Common myeloid progenitor, CD34-positive (primary cell): ENCODE measurements around the gene PTPRN2.

Experiments
- CTCF ChIA-PET: fragments of 350-600 bp; sonication (Branson Sonifier 250); formaldehyde crosslinking; loops from one replicate; lab custom pipeline; 2021; ENCODE audit warnings: antibody characterized with exemption; lab: Charles Lee
- POLR2A ChIA-PET: fragments of 350-600 bp; sonication (Branson Sonifier 250); formaldehyde crosslinking; loops from one replicate; lab custom pipeline; 2021; ENCODE audit warnings: antibody characterized with exemption; lab: Charles Lee
- DNase-seq, 3 donors: peaks; one replicate each; pipeline versions ENCODE4 v3.0.0 to v3.0.0-alpha.2; 2013
- H3K27ac ChIP-seq, 2 experiments: 1 replicate in 1 of 2; 2 replicates in 1 of 2; pipeline ENCODE4 v1.7.0; 2013; ENCODE audit warnings: inconsistent platforms in 2 of 2, low read length in 2 of 2, mild to moderate bottlenecking in 2 of 2, low read depth in 1 of 2, moderate library complexity in 1 of 2; ENCODE audit not compliant: severe bottlenecking in 2 of 2, insufficient read depth in 1 of 2, poor library complexity in 1 of 2
- H3K27me3 ChIP-seq, 5 experiments: replicated peaks in 2 of 5; 1 replicate in 3 of 5; 2 replicates in 2 of 5; pipeline versions ENCODE4 v1.6.1 to v1.7.0; 2013; ENCODE audit warnings: low read length in 4 of 5, mild to moderate bottlenecking in 2 of 5, moderate library complexity in 2 of 5, inconsistent platforms in 1 of 5; ENCODE audit not compliant: insufficient read depth in 5 of 5, control insufficient read depth in 4 of 5
- H3K36me3 ChIP-seq, 4 experiments: 1 replicate in 2 of 4; 2 replicates in 2 of 4; pipeline versions ENCODE4 v1.6.1 to v1.7.0; 2013; ENCODE audit warnings: low read length in 3 of 4, control low read depth in 1 of 4, mild to moderate bottlenecking in 1 of 4; ENCODE audit not compliant: control insufficient read depth in 4 of 4, insufficient read depth in 4 of 4
- H3K4me1 ChIP-seq, 4 experiments: 1 replicate in 3 of 4; 2 replicates in 1 of 4; pipeline versions ENCODE4 v1.6.1 to v1.7.1; 2013; ENCODE audit warnings: low read length in 3 of 4, mild to moderate bottlenecking in 3 of 4, control low read depth in 1 of 4, inconsistent platforms in 1 of 4, moderate library complexity in 1 of 4; ENCODE audit not compliant: control insufficient read depth in 4 of 4, insufficient read depth in 4 of 4; ENCODE audit errors: control extremely low read depth in 1 of 4
- H3K4me3 ChIP-seq, 7 experiments: 1 replicate in 4 of 7; 2 replicates in 3 of 7; pipeline versions ENCODE4 v1.5.1 to v1.7.0; 2013; ENCODE audit warnings: mild to moderate bottlenecking in 7 of 7, low read length in 6 of 7, moderate library complexity in 6 of 7, inconsistent platforms in 2 of 7, low read depth in 2 of 7, control low read depth in 1 of 7; ENCODE audit not compliant: insufficient read depth in 4 of 7, control insufficient read depth in 1 of 7; ENCODE audit errors: extremely low read depth in 1 of 7
- H3K9me3 ChIP-seq, 5 experiments: 1 replicate in 4 of 5; 2 replicates in 1 of 5; pipeline versions ENCODE4 v1.6.1 to v1.7.1; 2013; ENCODE audit warnings: low read length in 4 of 5, mild to moderate bottlenecking in 2 of 5, inconsistent platforms in 1 of 5, low read depth in 1 of 5, moderate library complexity in 1 of 5; ENCODE audit not compliant: control insufficient read depth in 4 of 5, insufficient read depth in 2 of 5; ENCODE audit errors: control extremely low read depth in 1 of 5
- WGBS: methylation state at CpG from one replicate; pipeline ENCODE4 v1.1.5; 2013; ENCODE audit not compliant: insufficient coverage; 5-methylcytosine and 5-hydroxymethylcytosine counted together

The PTPRN2 gene

DNA sequence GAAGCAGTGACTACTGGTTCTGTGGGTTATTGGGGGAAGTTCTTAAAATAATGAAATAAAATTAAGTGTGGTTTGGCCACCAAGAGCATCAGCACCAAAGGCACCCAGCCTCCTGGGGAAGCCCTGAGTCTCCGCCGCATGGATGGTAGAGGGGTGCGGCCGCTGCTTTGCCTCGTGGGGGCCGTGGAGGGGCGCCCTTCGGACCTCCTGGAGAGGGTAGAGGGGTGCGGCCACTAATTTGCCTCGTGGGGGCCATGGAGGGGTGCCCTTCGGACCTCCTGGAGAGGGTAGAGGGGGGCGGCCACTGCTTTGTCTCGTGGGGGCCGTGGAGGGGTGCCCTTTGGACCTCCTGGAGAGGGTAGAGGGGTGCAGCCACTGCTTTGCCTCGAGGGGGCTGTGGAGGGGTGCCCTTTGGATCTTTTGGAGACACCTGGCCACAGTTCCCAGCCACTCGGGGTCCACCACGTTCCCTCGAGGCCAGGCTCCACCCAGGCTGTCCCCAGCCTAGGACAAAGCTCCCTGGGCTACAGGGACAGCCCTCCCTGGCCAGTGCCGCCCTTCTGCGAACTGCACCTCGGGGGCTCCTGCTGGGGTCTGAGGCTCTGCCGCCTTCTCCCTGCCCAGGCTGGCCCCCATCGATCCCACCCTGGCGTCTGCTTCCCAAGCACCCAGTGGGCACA, 535.1 kb downstream of the PTPRN2 start:
- peaks cover 0 to 6% (median 0%) of the 10 kb centered on the region in 5 experiments for H3K9me3 ChIP-seq

GRCh38 chr7:158051776-158052175, 535.8 kb downstream of the PTPRN2 start:
- Histone ChIP-seq H3K4me3 (no peak overlapping the region), H3K27ac (no peak overlapping the region), H3K9me3 (no peaks in the 10 kb centered on the region), H3K4me1 (no peaks in the 10 kb centered on the region), H3K36me3 (no peaks in the 10 kb centered on the region), H3K27me3 (no peaks in the 10 kb centered on the region)
- DNase-seq, result no peak
- POLR2A ChIA-PET, result no interaction called here
- WGBS, result 74% methylated on average over 6 of the region's 6 CpGs
- CTCF ChIA-PET, result interaction anchor here (1.1 kb wide), 1 partner anchor 11 kb away, joined by 3 read pairs; no protein-coding TSS in a partner anchor

More for the DNA sequence above, 535.1 kb downstream of the PTPRN2 start:
- Histone ChIP-seq H3K4me3 (no peak overlapping the region), H3K36me3 (no peaks in the 10 kb centered on the region), H3K4me1 (no peaks in the 10 kb centered on the region), H3K27ac (no peak overlapping the region), H3K27me3 (no peaks in the 10 kb centered on the region)
- no peak for DNase-seq
- 84% methylated on average over 18 of the region's 24 CpGs for WGBS
- ChIA-PET CTCF (no interaction called here), POLR2A (no interaction called here)

GRCh38 chr7:158050978-158051651, 536.5 kb downstream of the PTPRN2 start:
- CTCF ChIA-PET, result interaction anchor here (1.1 kb wide), 1 partner anchor 12 kb away, joined by 3 read pairs; no protein-coding TSS in a partner anchor
- no peak overlapping the region for H3K27ac ChIP-seq
- no peak overlapping the region for H3K4me3 ChIP-seq
- H3K4me1 ChIP-seq, result no peaks in the 10 kb centered on the region
- no peaks in the 10 kb centered on the region for H3K9me3 ChIP-seq
- no peaks in the 10 kb centered on the region for H3K36me3 ChIP-seq
- POLR2A ChIA-PET, result no interaction called here
- DNase-seq, result no peak
- no peaks in the 10 kb centered on the region for H3K27me3 ChIP-seq
- 83% methylated on average over 7 of the region's 10 CpGs for WGBS

DNA sequence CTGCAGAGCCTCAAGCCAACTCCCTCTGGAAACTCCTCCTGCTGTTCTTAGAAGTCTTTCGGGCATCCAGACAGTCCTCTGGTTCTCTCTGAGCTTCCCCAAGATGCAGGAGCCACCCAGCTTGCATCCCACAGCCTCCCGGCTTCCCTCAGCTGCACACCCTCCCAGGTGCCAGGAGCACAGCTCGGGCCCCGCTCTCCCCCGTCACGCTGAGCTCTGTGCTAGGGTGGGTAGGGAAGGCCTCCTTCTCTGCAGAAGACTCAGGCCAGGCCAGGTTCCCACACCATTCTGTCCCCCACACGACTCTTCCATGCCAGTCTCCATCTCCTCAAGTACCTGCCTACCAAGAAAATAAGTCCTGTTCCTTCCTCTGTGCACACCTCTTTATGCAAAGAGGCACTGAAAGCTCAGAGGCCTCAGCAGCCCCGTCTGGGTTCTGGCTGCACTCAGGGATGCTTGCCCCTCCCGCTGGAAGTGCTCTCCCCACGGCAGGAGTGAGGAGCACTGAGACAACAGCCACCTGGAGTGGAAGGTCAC, 537.1 kb downstream of the PTPRN2 start:
- ChIA-PET CTCF (interaction anchor here (1.1 kb wide), 1 partner anchor 12 kb away, joined by 3 read pairs; no protein-coding TSS in a partner anchor), POLR2A (no interaction called here)
- 74% methylated on average over 5 of the region's 10 CpGs for WGBS
- no peak overlapping the region for H3K4me3 ChIP-seq
- H3K9me3 ChIP-seq, result no peaks in the 10 kb centered on the region
- no peaks in the 10 kb centered on the region for H3K36me3 ChIP-seq
- no peaks in the 10 kb centered on the region for H3K4me1 ChIP-seq
- no peak for DNase-seq
- H3K27ac ChIP-seq, result no peak overlapping the region
- no peaks in the 10 kb centered on the region for H3K27me3 ChIP-seq

DNA sequence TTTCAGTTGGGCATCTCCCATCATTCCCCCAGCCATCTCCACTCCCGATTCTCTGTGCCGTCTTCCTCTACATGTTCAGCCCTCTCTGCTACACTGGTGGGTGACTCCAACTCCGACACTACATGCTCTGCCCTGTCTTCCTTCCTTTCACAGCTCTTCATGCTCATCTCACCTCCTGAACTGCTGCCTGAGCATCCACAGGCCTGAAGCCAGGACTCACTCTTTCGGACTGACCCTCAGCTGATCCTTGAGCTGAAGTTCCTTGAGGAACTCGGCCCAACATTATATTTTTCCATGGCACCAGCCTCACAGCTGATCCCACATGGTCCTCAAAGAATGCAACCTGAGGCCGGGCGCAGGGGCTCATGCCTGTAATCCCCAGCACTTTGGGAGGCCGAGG, 538.4 kb downstream of the PTPRN2 start:
- H3K27ac ChIP-seq, result no peak overlapping the region
- H3K9me3 ChIP-seq, result no peaks in the 10 kb centered on the region
- H3K27me3 ChIP-seq, result no peaks in the 10 kb centered on the region
- WGBS, result 98% methylated on average over 5 of the region's 8 CpGs
- DNase-seq, result no peak
- no peak overlapping the region for H3K4me3 ChIP-seq
- H3K36me3 ChIP-seq, result no peaks in the 10 kb centered on the region
- CTCF ChIA-PET, result no interaction called here
- POLR2A ChIA-PET, result no interaction called here
- H3K4me1 ChIP-seq, result no peaks in the 10 kb centered on the region

- no peak for DNase-seq
- 100% methylated on average over 1 of the region's 1 CpG for WGBS
- H3K27ac ChIP-seq, result no peak overlapping the region
- no peak overlapping the region for H3K4me3 ChIP-seq
- no peaks in the 10 kb centered on the region for H3K4me1 ChIP-seq
- CTCF ChIA-PET, result no interaction called here
- no peaks in the 10 kb centered on the region for H3K36me3 ChIP-seq
- H3K27me3 ChIP-seq, result no peaks in the 10 kb centered on the region
- no peaks in the 10 kb centered on the region for H3K9me3 ChIP-seq
- POLR2A ChIA-PET, result no interaction called here
Measured at GRCh38 chr7:158048569-158048968, 539.1 kb downstream of the PTPRN2 start.
